HepG2 (cell line): ENCODE results near the gene NPAS2. TPM values are rescaled to one million over a fixed set of nuclear protein-coding genes. Genes with fewer than 3 reads are reported as not detected.

Experiments used
- AKNA ChIP-seq: sonication (generic); formaldehyde crosslinking; IDR thresholded peaks from 2 replicates; pipeline ENCODE4 v1.4.0; 2020; ENCODE audit warnings: missing genetic modification reagents, borderline replicate concordance
- BCLAF1 ChIP-seq: fragments of 450-650 bp; IDR thresholded peaks from 2 replicates; pipeline ENCODE4 v1.6.1; 2017; ENCODE audit warnings: mild to moderate bottlenecking
- ERF ChIP-seq: IDR thresholded peaks from 2 replicates; pipeline ENCODE4 v1.6.1; 2018; ENCODE audit warnings: missing biosample characterization, missing genetic modification reagents
- GMEB2 ChIP-seq: IDR thresholded peaks from 2 replicates; pipeline ENCODE4 v1.6.1; 2016; ENCODE audit warnings: missing biosample characterization, missing genetic modification reagents, low read depth
- KAT8 ChIP-seq: IDR thresholded peaks from 2 replicates; pipeline ENCODE4 v1.6.1; 2016; ENCODE audit warnings: missing genetic modification reagents, missing compliant biosample characterization
- MIER2 ChIP-seq: IDR thresholded peaks from 2 replicates; pipeline ENCODE4 v1.6.1; 2016; ENCODE audit warnings: missing biosample characterization, missing genetic modification reagents
- NFIB ChIP-seq: sonication (generic); formaldehyde crosslinking; IDR thresholded peaks from 2 replicates; pipeline ENCODE4 v1.9.0; 2021; ENCODE audit warnings: missing genetic modification reagents, mild to moderate bottlenecking, borderline replicate concordance
- NR3C1 ChIP-seq: sonication (generic); formaldehyde crosslinking; IDR thresholded peaks from 2 replicates; pipeline ENCODE4 v1.4.0; 2020; ENCODE audit warnings: missing genetic modification reagents
- PLRG1 ChIP-seq: fragments of 450-650 bp; conservative IDR thresholded peaks from 2 replicates; pipeline ENCODE4 v1.6.1; 2016
- SNRNP70 ChIP-seq: fragments of 200-400 bp; formaldehyde crosslinking; IDR thresholded peaks from 2 replicates; pipeline ENCODE4 v1.6.1; 2017; ENCODE audit warnings: mild to moderate bottlenecking, low read depth, low read length, moderate library complexity
- ZBTB8A ChIP-seq: sonication (generic); formaldehyde crosslinking; IDR thresholded peaks from 2 replicates; pipeline ENCODE4 v1.4.0; 2020; ENCODE audit warnings: mild to moderate bottlenecking, low read depth, missing genetic modification reagents, borderline replicate concordance
- ZNF362 ChIP-seq: sonication (generic); formaldehyde crosslinking; IDR thresholded peaks from 2 replicates; pipeline ENCODE4 v1.4.0; 2020; ENCODE audit warnings: missing genetic modification reagents, mild to moderate bottlenecking, borderline replicate concordance
- ZNF503 ChIP-seq: sonication (generic); formaldehyde crosslinking; IDR thresholded peaks from 2 replicates; pipeline ENCODE4 v1.4.0; 2020; ENCODE audit warnings: missing genetic modification reagents
- ZNF557 ChIP-seq: sonication (generic); formaldehyde crosslinking; IDR thresholded peaks from 2 replicates; pipeline ENCODE4 v1.4.0; 2020; ENCODE audit warnings: missing genetic modification reagents
- ZNF567 ChIP-seq: sonication (generic); formaldehyde crosslinking; IDR thresholded peaks from 2 replicates; pipeline ENCODE4 v1.8.1; 2023; ENCODE audit warnings: mild to moderate bottlenecking, missing genetic modification reagents, borderline replicate concordance
- polyA plus RNA-seq, 8 experiments: library from polyadenylated mRNA; depleted of rRNA in 3 of 8; stranded (reverse) in 7 of 8; unstranded in 1 of 8; fragments of >200 nt; fragmentation: Illumina TruSeq in 4 of 8; extraction: Trizol in 4 of 8; gene quantifications; 2 replicates each; pipeline versions ENCODE4 v1.2.1 to v1.2.3, GENCODE V29; 2011 to 2016; ENCODE audit warnings: low read depth in 4 of 8, missing spikeins in 1 of 8, mixed read lengths in 1 of 8; ENCODE audit not compliant: insufficient read depth in 1 of 8
- total RNA-seq, 5 experiments: library from RNA; depleted of rRNA; stranded (reverse); fragments of >200 nt; fragmentation: Illumina TruSeq; extraction: Trizol; gene quantifications; 2 replicates each; pipeline ENCODE4 v1.2.3, GENCODE V29; 2016; ENCODE audit warnings: low read depth in 1 of 5

NPAS2 gene
- total and polyA plus RNA-seq, 2 of the 13 experiments (the other 11 are each of a cell fraction or from before 2014, with no cell fraction given): 14.8 to 37.5 TPM

GRCh38 chr2:100875516-100876230 is 55.7 kb downstream of the NPAS2 start (continued):
- TF ChIP-seq ZNF503 (CRISPR knock-in tag) (peak; percentile 66; the same call in 1 of the 2 replicates), ERF (CRISPR knock-in tag) (peak; percentile 69; the same call in 1 of the 2 replicates), SNRNP70 (no peak), AKNA (CRISPR knock-in tag) (no peak), ZNF567 (CRISPR knock-in tag) (no peak; the same call in 1 of the 2 replicates), NFIB (CRISPR knock-in tag) (no peak), ZNF362 (CRISPR knock-in tag) (no peak), PLRG1 (no peak), BCLAF1 (no peak), MIER2 (CRISPR knock-in tag) (0 out of 2 replicates have a peak, but pooled peaks have one; percentile 19), NR3C1 (no peak), ZNF557 (no peak), ZBTB8A (CRISPR knock-in tag) (no peak), GMEB2 (0 out of 2 replicates have a peak, but pooled peaks have one; percentile 24), KAT8 (peak; percentile 58; the same call in 1 of the 2 replicates)
